MCF 10A (cell line): Measurements from ENCODE around the gene RANGRF. TPM values are rescaled to one million over a fixed set of nuclear protein-coding genes. Genes with fewer than 3 reads are reported as not detected.

Experiments
- BruUV-seq: library from RNA; stranded (reverse); fragments of 400-500 nt; replicated peaks from 2 replicates; lab custom pipeline; 2021; lab: Mats Ljungman, UMichigan
- CTCF ChIA-PET: fragments of 300-600 bp; sonication (Branson Sonifier 250); formaldehyde crosslinking; extraction: SDS; loops from one replicate; lab custom pipeline; 2021; ENCODE audit warnings: antibody characterized with exemption, inconsistent platforms; lab: Yijun Ruan, JAX
- POLR2A ChIA-PET: fragments of 300-600, 350-650 bp; sonication (Branson Sonifier 250); formaldehyde crosslinking; extraction: SDS; loops from one replicate; lab custom pipeline; 2020; ENCODE audit warnings: antibody characterized with exemption, inconsistent platforms; lab: Yijun Ruan, JAX
- DNase-seq: peaks from one replicate; pipeline ENCODE4 v3.0.0-alpha.2; 2018; ENCODE audit not compliant: unreplicated experiment
- H3K27ac Mint-ChIP-seq: one replicate; pipeline ENCODE4 v1.8.0; 2022; ENCODE audit warnings: mild to moderate bottlenecking, low read depth, mixed read lengths; ENCODE audit not compliant: unreplicated experiment
- H3K27me3 Mint-ChIP-seq: one replicate; pipeline ENCODE4 v1.8.0; 2022; ENCODE audit warnings: mixed read lengths; ENCODE audit not compliant: insufficient read depth, unreplicated experiment
- H3K36me3 Mint-ChIP-seq: one replicate; pipeline ENCODE4 v1.8.0; 2022; ENCODE audit warnings: mild to moderate bottlenecking, moderate library complexity, mixed read lengths; ENCODE audit not compliant: insufficient read depth, unreplicated experiment
- H3K4me1 Mint-ChIP-seq: one replicate; pipeline ENCODE4 v1.8.0; 2022; ENCODE audit warnings: mixed read lengths; ENCODE audit not compliant: insufficient read depth, unreplicated experiment
- H3K4me3 Mint-ChIP-seq: one replicate; pipeline ENCODE4 v1.8.0; 2022; ENCODE audit warnings: mild to moderate bottlenecking, moderate library complexity, mixed read lengths; ENCODE audit not compliant: unreplicated experiment
- H3K9me3 Mint-ChIP-seq: one replicate; pipeline ENCODE4 v1.8.0; 2022; ENCODE audit warnings: mixed read lengths; ENCODE audit not compliant: unreplicated experiment
- CTCF ChIP-seq: fragments of 200-600 bp; IDR thresholded peaks from one replicate; pipeline ENCODE4 v1.8.0; 2022; ENCODE audit warnings: antibody characterized with exemption, mild to moderate bottlenecking; ENCODE audit not compliant: unreplicated experiment
- intact Hi-C: fragments of 100-400 bp; cut with micrococcal nuclease; formaldehyde crosslinking; loops from 2 replicates; pipeline ENCODE4 v1.14.1; 2022
- total RNA-seq: library from RNA; stranded (reverse); gene quantifications from 2 replicates; pipeline ENCODE4 v1.2.3, GENCODE V29; 2022

The RANGRF gene
- total RNA-seq, 1 experiment from 2014 or later: 38.6 TPM

- Mint-ChIP-seq H3K4me1 (peaks cover 24% of the 10 kb centered on the region), H3K27me3 (no peaks in the 10 kb centered on the region), H3K4me3 (no peak overlapping the region), H3K27ac (no peak overlapping the region), H3K9me3 (no peaks in the 10 kb centered on the region), H3K36me3 (no peaks in the 10 kb centered on the region)
- CTCF ChIA-PET: interaction anchor here (0.6 to 2.2 kb wide), 3 partner anchors 43 to 100 kb away, joined by 3 to 4 read pairs (median 3); partner anchors contain the start of gene PFAS
- DNase-seq: no peak
- intact Hi-C loops: no loop called here
- BruUV-seq: no TSS peak
- TF ChIP-seq CTCF: no peak
- POLR2A ChIA-PET: interaction anchor here (0.8 to 1.4 kb wide), 4 partner anchors 35 to 410 kb away, joined by 3 to 4 read pairs (median 3); partner anchors contain the start of gene CTC1
These were observed 4.3 kb downstream of the RANGRF start for GRCh38 chr17:8292639-8293395.

- no TSS peak for BruUV-seq
- H3K27me3 Mint-ChIP-seq: no peaks in the 10 kb centered on the region
- no peaks in the 10 kb centered on the region for H3K36me3 Mint-ChIP-seq
- H3K27ac Mint-ChIP-seq: no peak overlapping the region
- peak overlapping the region; percentile 92 for H3K4me3 Mint-ChIP-seq
- no peak for DNase-seq
- CTCF ChIA-PET: interaction anchor here (0.6 kb wide), 1 partner anchor 23 kb away, joined by 3 read pairs; no protein-coding TSS in a partner anchor
- no peaks in the 10 kb centered on the region for H3K9me3 Mint-ChIP-seq
- peaks cover 24% of the 10 kb centered on the region for H3K4me1 Mint-ChIP-seq
- intact Hi-C loops: no loop called here
- POLR2A ChIA-PET: interaction anchor here (0.6 to 3.0 kb wide), 10 partner anchors 18 to 219 kb away, joined by 3 to 52 read pairs (median 10); partner anchors contain the start of genes ALOXE3, CTC1 and PFAS
- no peak for TF ChIP-seq CTCF
These were observed 5.9 kb downstream of the RANGRF start for GRCh38 chr17:8294361-8294760.

GRCh38 chr17:8294814-8295316 lies 6.4 kb downstream of the RANGRF start:
- Mint-ChIP-seq H3K4me3 (peak overlapping the region; percentile 92), H3K9me3 (no peaks in the 10 kb centered on the region), H3K36me3 (no peaks in the 10 kb centered on the region), H3K27me3 (no peaks in the 10 kb centered on the region), H3K4me1 (peaks cover 21% of the 10 kb centered on the region), H3K27ac (peak overlapping the region; percentile 91)
- intact Hi-C loops: no loop called here
- no peak for DNase-seq
- BruUV-seq: no TSS peak
- TF ChIP-seq CTCF: no peak
- POLR2A ChIA-PET: interaction anchor here (0.8 to 3.0 kb wide), 26 partner anchors 10 to 277 kb away, joined by 3 to 52 read pairs (median 4); partner anchors contain the start of genes ALOXE3, BORCS6, CTC1 and HES7
- CTCF ChIA-PET: interaction anchor here (0.6 to 1.2 kb wide), 3 partner anchors 45 to 554 kb away, joined by 3 to 4 read pairs (median 3); partner anchors contain the start of gene PFAS

GRCh38 chr17:8300226-8300625 lies 11.8 kb downstream of the RANGRF start:
- H3K27me3 Mint-ChIP-seq: no peaks in the 10 kb centered on the region
- peaks cover 13% of the 10 kb centered on the region for H3K4me1 Mint-ChIP-seq
- no TSS peak for BruUV-seq
- H3K36me3 Mint-ChIP-seq: no peaks in the 10 kb centered on the region
- H3K4me3 Mint-ChIP-seq: no peak overlapping the region
- H3K27ac Mint-ChIP-seq: no peak overlapping the region
- intact Hi-C loops: loop anchor here (1.0 to 5.0 kb wide), 6 partner anchors 51 to 238 kb away; partner anchors contain the start of genes CTC1 and PFAS
- POLR2A ChIA-PET: interaction anchor here (0.9 to 2.6 kb wide), 7 partner anchors 12 to 127 kb away, joined by 3 to 12 read pairs (median 4); partner anchors contain the start of genes PFAS and RANGRF
- no peak for TF ChIP-seq CTCF
- CTCF ChIA-PET: interaction anchor here (0.7 to 1.8 kb wide), 19 partner anchors 12 to 446 kb away, joined by 3 to 13 read pairs (median 3); no protein-coding TSS in a partner anchor
- no peak for DNase-seq
- no peaks in the 10 kb centered on the region for H3K9me3 Mint-ChIP-seq
